Right forelimb (tissue), 1 donor: ENCODE results near the gene CHCT1.

Source experiments
- DNase-seq: peaks from one replicate; pipeline ENCODE4 v3.0.0-alpha.2; 2018

Gene CHCT1

DNA sequence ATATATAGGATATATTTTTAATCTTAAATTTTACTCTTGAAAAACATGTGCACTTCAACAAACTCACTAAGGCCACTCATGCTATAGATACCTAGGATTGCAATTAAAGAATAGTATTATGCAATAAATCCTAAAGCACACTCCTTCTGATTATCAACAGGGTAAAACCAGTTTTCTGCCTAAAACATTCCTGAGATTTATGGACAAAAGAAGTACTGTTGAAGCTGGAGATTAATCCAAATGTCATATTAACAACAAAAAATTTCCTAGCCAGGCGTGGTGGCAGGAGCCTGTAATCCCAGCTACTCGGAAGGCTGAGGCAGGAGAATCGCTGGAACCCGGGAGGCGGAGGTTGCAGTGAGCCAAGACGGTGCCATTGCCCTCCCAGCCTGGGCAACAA is 21.4 kb downstream of the CHCT1 start:
- no peak for DNase-seq

DNA sequence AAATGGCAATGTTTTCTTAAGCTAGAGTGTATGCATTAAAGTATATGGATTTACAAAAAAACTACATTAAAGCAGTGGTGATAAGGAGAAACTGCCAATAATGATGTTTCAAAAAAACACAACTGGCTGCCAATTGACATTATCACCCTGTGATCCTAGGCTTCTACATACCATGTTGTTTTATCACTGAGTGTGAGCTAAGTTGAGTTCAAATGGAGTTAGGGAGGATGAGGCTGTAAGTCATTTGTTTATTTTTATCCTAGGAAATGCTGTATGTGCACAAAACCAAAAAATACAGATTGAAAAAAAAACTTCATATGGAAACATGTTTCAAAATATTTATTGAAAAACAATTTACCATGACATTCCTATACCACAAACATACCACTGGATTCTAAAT is 22.9 kb downstream of the CHCT1 start:
- no peak for DNase-seq

DNA sequence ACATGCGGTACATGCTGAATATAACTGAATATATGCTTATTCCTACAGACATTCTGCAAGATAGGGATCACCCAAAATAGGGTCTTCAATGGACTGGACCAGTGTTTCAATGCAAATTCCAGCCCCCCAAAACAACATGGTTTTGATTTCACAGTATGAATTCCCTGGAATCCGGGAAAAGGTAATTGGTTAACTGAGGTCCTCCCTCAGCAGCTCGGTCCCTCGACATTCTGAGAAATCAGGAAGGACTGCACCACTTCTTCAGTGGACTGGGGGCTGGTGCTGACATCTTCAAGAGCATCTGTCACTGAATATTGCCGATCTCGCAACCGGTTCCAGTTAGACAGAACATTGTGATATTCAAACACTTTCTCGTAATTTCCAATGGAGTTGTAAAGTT is 25.1 kb downstream of the CHCT1 start:
- DNase-seq = no peak

DNA sequence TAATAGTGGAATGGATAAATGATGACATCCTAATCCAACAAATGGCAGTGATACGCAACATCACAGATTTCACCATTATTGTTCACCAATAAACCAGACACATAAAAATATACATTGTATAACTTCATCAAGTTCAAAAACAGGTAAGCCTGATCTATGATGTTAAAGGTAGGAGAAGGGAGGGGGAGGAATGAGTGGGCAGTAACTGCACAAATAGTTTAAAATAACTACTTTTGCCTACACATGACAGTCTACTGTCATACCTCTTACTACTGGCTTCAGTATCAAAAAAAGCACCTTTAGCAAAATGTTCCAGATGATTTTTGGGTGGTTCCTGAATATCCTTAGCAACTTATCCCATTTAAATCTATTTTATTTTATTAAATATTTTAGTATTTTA is 28.8 kb downstream of the CHCT1 start:
- no peak for DNase-seq

DNA sequence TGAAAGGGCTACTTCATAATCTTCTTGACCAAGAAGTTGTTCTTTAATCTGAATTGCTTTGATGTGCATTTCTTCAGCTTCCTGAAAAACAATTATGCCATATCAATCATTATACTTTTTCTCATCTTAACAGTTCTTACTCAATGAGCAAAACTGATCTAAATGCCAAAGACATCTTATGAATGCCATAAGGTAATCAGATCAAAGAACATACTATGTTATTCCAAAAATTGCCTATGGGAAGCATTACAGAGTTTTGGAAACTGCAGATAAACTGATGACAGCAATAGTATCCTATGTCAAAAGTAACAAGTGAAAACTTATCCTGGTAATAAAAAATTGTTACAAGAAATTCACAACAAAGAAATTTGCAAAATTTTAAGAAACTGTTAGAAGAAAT is 29.7 kb downstream of the CHCT1 start:
- DNase-seq = no peak

DNA sequence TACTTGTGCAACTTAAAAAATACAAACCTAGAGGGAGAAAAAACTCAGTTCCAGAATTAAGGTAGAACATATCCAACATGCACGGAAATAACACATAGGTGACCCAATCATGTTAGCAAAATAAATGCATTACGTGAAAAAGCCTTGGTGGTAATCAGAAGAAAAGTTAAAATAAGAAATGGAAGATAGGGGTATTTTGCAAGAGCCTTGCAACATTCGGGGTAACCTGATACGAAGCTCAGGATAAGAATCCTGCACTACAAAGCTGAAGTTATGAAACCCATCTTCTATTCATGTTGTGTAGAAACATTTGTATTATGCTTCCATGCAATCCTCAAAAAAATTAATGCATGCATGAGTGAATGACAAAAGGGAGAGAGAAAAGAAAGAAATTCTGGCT is 33.1 kb downstream of the CHCT1 start:
- no peak for DNase-seq

DNA sequence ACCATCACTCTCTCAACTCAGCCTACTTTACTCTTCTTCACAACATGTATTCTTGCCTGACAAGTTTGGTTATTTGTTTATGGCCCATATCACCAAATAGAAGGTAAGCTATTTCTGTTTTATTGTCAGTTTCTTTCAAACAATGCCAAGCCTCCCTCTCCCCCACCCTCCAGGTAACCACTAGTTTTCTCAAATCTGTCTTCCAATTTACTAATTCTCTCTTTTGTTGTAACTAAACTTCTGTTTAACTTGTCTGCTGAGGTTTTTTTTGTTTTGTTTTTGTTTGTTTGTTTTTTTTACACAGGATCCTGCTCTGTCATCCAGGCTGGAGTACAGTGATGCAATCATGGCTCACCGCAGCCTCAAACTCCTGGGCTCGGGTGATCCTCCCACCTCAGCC is 34.9 kb downstream of the CHCT1 start:
- DNase-seq = no peak

DNA sequence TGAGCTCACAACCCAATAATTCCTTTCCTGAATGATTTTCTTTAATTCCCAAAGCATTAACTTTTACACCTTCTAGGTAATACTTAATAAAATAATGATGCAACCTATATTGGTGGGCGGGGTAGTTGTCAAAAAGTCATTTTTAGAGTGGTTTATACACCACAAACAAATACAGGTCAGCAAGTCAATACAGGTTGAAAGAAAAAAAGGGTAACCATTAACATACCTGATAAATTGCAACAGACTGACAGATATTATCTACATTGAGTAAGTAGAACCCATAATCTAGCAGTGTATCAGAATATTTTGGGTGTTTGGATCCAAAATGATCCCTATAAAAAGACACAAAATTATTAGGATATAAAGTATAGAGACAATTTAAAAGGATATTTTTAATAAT is 39.3 kb downstream of the CHCT1 start:
- no peak for DNase-seq

DNA sequence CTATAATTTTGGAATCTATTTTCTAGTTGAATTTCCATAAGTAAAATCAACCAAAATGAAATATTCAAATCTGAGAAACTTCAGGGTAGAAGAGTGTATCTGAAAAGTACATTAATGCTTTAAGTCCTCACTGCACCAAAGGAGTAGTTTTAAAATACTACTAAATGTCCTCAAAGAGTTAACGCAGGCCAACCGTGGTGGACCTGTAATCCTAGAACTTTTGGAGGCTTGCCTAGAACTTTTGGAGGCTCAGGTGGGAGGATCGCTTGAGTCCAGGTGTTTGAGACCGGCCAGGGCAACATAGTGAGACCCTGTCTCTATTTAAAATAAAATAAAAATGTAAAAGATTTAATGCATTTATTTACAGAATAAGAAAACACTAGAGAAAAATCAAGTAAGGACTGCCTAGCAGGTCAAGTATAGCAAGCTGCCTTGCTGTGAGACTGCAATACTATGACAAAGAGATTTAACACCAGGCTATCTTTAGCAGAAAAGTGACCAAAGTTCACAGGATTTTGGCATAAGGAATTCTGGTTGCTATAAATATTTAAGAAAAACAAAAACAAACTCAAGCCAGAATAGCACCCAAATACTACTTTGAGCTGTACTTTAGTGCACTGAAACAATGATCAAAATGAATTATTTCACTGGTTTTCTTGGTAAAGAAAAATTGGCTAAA is 41.0 kb downstream of the CHCT1 start:
- no peak for DNase-seq

DNA sequence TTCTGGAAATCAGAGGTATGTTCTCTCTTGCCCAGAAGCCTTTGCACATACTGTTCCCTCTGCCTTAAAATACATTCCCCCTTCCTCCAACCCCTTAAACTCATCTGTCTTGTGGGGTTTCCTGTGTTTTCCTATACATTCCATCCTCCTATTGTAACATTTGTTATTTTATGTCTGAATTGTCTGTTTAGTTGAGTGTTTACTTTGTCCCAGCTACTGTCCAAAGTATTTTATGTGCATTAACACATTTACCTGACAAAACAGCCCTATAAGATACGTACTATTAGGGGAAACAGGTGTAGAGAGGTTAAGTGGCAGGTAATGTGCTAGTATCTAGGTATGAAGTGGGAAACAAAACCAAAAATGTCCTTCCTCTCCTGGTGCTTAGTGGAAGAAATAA is 42.1 kb downstream of the CHCT1 start:
- DNase-seq = no peak

DNA sequence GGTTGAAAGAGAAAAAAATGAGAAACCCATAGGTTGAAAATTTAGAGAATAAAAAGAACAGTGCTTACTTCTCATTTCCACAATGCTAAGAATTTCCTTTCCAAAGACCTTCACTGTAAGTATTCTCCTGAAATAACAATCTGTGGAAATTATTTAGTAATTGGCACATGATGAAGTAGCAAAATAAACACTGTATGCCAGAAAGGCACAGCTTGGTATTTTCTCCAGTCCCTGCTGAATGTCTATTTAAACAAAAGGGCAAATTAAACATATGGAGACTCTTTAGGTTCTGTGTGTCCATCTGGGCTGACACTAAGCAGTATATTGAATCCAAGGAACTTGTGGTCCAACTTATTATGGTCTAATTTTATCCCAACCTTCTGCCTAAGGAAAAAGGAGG is 46.1 kb downstream of the CHCT1 start:
- DNase-seq = no peak

DNA sequence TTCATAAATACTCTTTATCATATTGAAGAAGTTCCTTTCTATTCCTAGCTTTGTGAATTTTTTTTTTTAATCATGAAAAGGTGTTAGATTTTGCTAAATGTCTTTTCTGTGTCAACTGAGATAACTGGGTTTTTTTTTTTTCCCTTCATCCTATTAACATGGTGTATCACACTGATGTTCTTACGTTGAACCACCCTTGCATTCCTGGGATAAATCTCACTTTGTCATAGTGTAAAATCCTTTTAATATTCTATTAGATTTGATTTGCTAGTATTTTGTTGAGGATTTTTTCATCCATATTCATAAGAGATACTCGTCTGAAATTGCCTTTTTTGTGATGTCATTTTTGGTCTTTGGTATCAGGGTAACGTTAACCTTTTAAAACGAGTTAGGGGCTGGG is 49.2 kb downstream of the CHCT1 start:
- DNase-seq = no peak

DNA sequence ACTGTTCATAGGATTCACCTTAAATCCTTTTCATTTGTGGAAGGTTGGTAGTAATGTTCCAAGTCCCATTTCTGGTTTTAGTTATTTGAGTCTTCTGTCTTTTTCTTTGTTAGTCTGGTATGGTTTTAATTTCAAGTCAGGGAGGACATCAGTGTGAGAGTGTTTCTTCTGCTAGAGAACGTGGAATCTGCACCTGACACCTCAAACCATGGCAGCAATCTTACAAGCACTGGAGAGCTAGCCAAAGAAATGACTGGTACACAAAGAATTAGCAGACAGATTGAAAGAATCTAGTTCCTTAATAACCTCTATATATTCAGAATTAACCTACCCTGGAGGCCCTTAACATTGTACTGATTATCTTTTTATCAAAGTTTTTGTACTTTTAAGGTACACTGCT is 50.2 kb downstream of the CHCT1 start:
- DNase-seq = no peak

DNA sequence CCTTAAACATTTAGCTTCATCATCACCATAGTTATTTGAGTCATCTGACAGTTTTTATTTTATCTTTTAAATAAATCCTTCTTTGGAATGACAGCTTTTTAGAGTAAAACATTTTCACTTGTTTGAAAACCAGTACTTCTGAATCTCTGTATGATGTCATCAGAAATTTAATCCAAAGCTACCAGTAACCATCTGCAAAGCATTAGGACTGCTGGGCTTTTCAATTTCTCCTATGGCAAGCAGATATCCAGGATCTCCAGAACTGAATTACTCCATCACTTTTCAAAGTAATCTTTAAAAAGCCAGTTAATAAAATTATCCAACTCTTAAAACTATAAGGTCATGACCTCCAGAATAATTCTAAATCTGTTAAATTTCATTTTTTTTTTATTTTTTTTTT is 51.5 kb downstream of the CHCT1 start:
- DNase-seq = no peak
